ENCODE data around the gene DRD2. TPM values are rescaled to one million over a fixed set of nuclear protein-coding genes. Genes with fewer than 3 reads are reported as not detected.

DRD2 gene
- total RNA-seq, 1 donor from 2014 or later = not detected

DNA sequence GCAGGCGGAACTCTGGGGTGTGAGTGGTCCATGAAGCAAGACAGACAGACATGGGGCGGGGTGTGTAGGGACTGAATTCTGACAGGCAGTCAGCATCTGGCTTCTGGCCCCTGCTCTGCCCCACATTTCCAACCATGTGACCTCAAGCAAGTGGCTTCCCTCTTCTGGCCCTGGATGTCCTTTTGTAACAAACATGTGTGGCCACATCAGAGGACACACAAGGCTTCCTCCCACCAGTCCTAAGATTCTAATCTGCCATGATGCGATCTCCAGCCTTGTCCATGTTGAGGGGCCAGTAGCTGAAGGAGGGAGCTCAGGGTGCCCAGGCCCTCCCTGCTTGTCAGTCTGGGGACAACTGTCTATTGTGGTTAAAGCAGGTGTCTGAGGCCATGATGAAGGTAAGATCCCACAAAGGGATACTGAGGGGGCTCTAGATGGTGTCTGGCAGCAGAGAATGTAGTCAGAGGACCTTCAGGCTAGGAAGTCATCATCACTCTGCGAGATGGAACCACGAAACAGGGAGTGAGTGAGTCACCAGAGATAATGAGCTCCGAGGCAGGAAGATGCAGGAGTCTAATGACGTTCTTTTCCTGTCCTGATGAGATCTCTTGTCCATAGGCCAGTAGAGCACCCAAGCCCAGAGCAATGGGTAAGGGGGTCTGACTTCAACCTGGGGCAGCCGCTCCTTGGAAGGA is 27.4 kb downstream of the DRD2 start:
- TF ChIP-seq CTCF (conservative IDR thresholded peaks at IDR 0.05; ENCODE audit: low read depth, low read length) = no peak
- no peak for DNase-seq (ENCODE audit: low read depth)
- H3K4me3 ChIP-seq (ENCODE audit: low read depth, low read length) = no peak overlapping the region

DNA sequence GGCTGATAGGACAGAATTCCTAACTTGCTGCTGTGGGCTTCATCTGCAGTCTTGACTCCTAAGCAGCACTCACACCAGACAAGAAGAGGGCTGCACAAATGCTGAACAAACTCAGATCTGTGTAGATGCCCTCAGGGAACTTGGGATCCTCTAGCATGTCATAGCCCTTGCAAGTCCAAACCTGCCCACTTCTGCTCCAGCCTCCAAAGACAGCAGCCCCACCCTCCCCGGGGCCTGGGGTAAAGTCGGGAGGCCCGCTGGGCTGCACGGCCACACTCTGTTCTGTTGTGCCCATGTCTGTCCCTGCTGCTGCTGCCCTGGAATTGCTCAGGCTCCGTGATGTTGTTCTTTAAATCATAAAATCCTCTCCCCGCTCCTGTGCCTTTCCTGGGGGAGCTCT is 28.3 kb downstream of the DRD2 start:
- no peak for TF ChIP-seq CTCF (conservative IDR thresholded peaks at IDR 0.05; ENCODE audit: low read depth, low read length)
- no peak overlapping the region for H3K4me3 ChIP-seq (ENCODE audit: low read depth, low read length)
- no peak for DNase-seq (ENCODE audit: low read depth)

GRCh38 chr11:113446112-113446511 is 29.1 kb downstream of the DRD2 start:
- H3K4me3 ChIP-seq (ENCODE audit: low read depth, low read length) = no peak overlapping the region
- no peak for TF ChIP-seq CTCF (conservative IDR thresholded peaks at IDR 0.05; ENCODE audit: low read depth, low read length)
- no peak for DNase-seq (ENCODE audit: low read depth)

DNA sequence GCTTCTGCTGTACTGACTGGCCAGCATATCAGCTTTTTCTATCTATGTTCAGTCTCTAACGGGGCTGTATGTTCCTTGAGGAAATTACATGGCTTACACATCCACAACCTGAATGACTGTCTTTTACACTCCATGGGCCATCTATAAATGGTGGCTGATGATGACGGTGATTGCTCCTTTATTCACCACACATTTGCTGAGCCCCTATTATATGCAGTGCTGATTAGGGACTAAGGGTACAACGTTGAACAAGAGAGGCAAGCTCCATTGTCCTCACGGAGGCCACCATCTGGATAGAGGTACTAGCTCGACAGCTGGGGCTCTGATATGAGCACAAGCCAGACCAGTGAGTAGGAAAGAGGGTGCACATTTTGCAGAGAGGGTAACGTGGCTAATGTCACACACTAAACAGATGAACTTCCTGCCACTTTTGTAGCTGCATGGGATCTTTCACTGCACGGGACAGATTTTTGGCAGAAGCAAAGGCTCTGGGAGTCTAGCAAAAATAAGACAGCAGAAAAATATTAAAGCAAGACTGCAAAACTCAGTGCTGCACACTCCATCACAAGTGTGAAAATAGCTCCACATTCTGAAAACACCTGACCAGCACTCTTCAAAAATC is 30.6 kb downstream of the DRD2 start:
- DNase-seq (ENCODE audit: low read depth) = no peak
- no peak for TF ChIP-seq CTCF (conservative IDR thresholded peaks at IDR 0.05; ENCODE audit: low read depth, low read length)
- H3K4me3 ChIP-seq (ENCODE audit: low read depth, low read length) = no peak overlapping the region

DNA sequence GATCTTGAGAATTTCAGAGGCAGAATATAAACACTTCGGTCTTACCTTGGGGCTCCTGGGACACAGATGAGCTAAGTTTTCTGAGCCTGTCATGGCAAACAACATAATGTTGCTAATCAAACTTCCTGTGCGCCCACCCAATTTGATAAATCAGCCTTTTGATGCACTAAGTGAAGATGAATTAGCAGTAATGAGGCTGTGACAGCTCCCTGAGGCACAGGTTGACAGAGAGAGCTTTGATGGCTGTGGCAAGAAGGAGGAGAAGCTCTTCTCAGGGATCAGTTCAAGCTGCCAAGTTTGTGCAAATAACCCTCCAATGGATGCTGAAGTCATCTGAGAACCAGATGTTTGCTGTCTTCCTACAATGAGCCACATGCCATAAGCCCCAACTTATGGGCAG is 34.4 kb downstream of the DRD2 start:
- TF ChIP-seq CTCF (conservative IDR thresholded peaks at IDR 0.05; ENCODE audit: low read depth, low read length) = no peak
- H3K4me3 ChIP-seq (ENCODE audit: low read depth, low read length) = no peak overlapping the region
- DNase-seq (ENCODE audit: low read depth) = no peak

DNA sequence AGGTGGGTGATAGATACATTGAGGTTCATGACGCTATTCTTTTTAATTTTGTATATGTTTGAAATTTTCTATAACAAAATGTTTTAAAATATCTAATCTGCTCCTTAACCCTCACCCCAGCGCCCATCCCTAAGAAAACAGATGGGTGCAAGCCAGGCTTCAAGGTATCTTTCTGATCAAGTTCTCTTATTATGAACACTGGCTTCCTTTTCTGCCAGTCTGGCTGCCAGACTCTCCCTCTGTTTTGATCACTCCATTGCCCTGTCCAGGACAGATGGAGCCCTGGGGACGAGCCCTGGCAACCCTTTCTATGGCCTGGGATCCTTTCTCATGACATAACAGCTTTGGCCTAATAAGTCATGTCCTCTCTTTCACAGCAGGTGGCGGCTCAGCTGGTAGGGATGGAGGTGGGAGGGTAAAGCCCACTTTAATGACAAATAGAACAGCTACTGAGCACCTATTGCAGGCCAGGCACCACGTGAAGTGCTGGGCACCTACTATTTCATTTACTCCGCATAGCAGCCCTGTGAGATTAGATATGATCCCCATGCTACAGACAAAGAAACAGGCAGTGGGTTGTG is 38.4 kb downstream of the DRD2 start:
- TF ChIP-seq CTCF (conservative IDR thresholded peaks at IDR 0.05; ENCODE audit: low read depth, low read length) = no peak
- H3K4me3 ChIP-seq (ENCODE audit: low read depth, low read length) = no peak overlapping the region
- no peak for DNase-seq (ENCODE audit: low read depth)

Measured in epithelial cell of proximal tubule (primary cell).